Measurements from ENCODE around the gene NOC3L.
"Not testable (repeated sequence)": the region's sequence is repeated elsewhere in the genome, so short reads cannot be mapped to it uniquely, and the experiment has no call there.

Gene NOC3L

GRCh38 chr10:94358480-94358879 lies 4.3 kb downstream of the NOC3L start:
- no peak for DNase-seq

GRCh38 chr10:94357193-94357592 lies 5.5 kb downstream of the NOC3L start:
- no peak for DNase-seq

GRCh38 chr10:94355841-94356240 lies 6.9 kb downstream of the NOC3L start:
- DNase-seq = no peak

GRCh38 chr10:94353336-94353735 lies 9.4 kb downstream of the NOC3L start:
- DNase-seq = no peak

GRCh38 chr10:94351089-94351488 lies 11.7 kb downstream of the NOC3L start:
- no peak for DNase-seq

GRCh38 chr10:94350500-94350899 lies 12.2 kb downstream of the NOC3L start:
- not testable (repeated sequence) for DNase-seq

GRCh38 chr10:94349327-94349726 lies 13.4 kb downstream of the NOC3L start:
- DNase-seq = no peak

- DNase-seq = no peak
Observed at GRCh38 chr10:94344522-94345122, 18.1 kb downstream of the NOC3L start.

GRCh38 chr10:94343151-94343550 lies 19.6 kb downstream of the NOC3L start:
- no peak for DNase-seq

GRCh38 chr10:94334857-94335256 lies 27.9 kb downstream of the NOC3L start:
- DNase-seq = no peak

- no peak for DNase-seq
Observed at GRCh38 chr10:94333051-94333450, 29.7 kb downstream of the NOC3L start.

- DNase-seq = no peak
Observed at GRCh38 chr10:94328613-94329012, 34.1 kb downstream of the NOC3L start.

GRCh38 chr10:94327649-94328048 lies 35.1 kb downstream of the NOC3L start:
- DNase-seq = no peak

- DNase-seq = no peak
Observed at GRCh38 chr10:94324609-94325233, 38.0 kb downstream of the NOC3L start.

- peak; percentile 2 for DNase-seq
Observed at GRCh38 chr10:94320285-94320914, 42.3 kb downstream of the NOC3L start.

- DNase-seq = no peak
Observed at GRCh38 chr10:94316560-94316959, 46.2 kb downstream of the NOC3L start.

GRCh38 chr10:94315975-94316464 lies 46.7 kb downstream of the NOC3L start:
- no peak for DNase-seq

GRCh38 chr10:94315024-94315451 lies 47.7 kb downstream of the NOC3L start:
- DNase-seq = no peak

GRCh38 chr10:94310369-94310768 lies 52.4 kb downstream of the NOC3L start:
- no peak for DNase-seq

GRCh38 chr10:94308866-94309265 lies 53.9 kb downstream of the NOC3L start:
- no peak for DNase-seq

- DNase-seq = no peak
Observed at GRCh38 chr10:94307046-94307615, 55.6 kb downstream of the NOC3L start.

- no peak for DNase-seq
Observed at GRCh38 chr10:94303929-94304328, 58.8 kb downstream of the NOC3L start.

GRCh38 chr10:94300042-94300441 lies 62.7 kb downstream of the NOC3L start:
- no peak for DNase-seq

- no peak for DNase-seq
Observed at GRCh38 chr10:94299417-94299816, 63.3 kb downstream of the NOC3L start.

Data from NCI-H446 treated with DMSO at 0.1 percent for 48 hours (cell line).